Natural killer cell (primary cell): ENCODE results near the gene PLEKHH1. TPM values are rescaled to one million over a fixed set of nuclear protein-coding genes. Genes with fewer than 3 reads are reported as not detected.

ENCODE experiments used
- ATAC-seq, 3 donors: fragments of 150-1000 bp in 2 of 3; fragments of 200-7000 bp in 1 of 3; cut with Tn5 transposase; 1 replicate in 1 of 3; 2 replicates in 2 of 3; pipeline ENCODE4 v1.10.0; 2021; ENCODE audit warnings: mild to moderate bottlenecking in 2 of 3, moderate library complexity in 2 of 3
- DNase-seq, 2 donors: peaks; one replicate each; pipeline versions ENCODE4 v3.0.0 to v3.0.0-alpha.2; 2013 to 2021; ENCODE audit warnings: mixed read lengths in 1 of 2
- H3K27ac ChIP-seq: one replicate; pipeline ENCODE4 v1.5.1; 2013; ENCODE audit warnings: mild to moderate bottlenecking, low read length
- H3K27me3 ChIP-seq: one replicate; pipeline ENCODE4 v1.6.1; 2013; ENCODE audit warnings: low read length; ENCODE audit not compliant: control insufficient read depth, insufficient read depth
- H3K36me3 ChIP-seq: one replicate; pipeline ENCODE4 v1.6.1; 2013; ENCODE audit warnings: low read length; ENCODE audit not compliant: control insufficient read depth, insufficient read depth
- H3K4me1 ChIP-seq: one replicate; pipeline ENCODE4 v1.6.1; 2013; ENCODE audit warnings: low read length; ENCODE audit not compliant: control insufficient read depth, insufficient read depth
- H3K4me3 ChIP-seq: one replicate; pipeline ENCODE4 v1.5.1; 2013; ENCODE audit warnings: low read length
- H3K9me3 ChIP-seq: one replicate; pipeline ENCODE4 v1.6.1; 2013; ENCODE audit warnings: low read length; ENCODE audit not compliant: control insufficient read depth, insufficient read depth
- H3K27ac Mint-ChIP-seq, 2 donors: one replicate each; pipeline ENCODE4 v1.8.0; 2022; ENCODE audit warnings: mild to moderate bottlenecking in 2 of 2, mixed read lengths in 2 of 2, moderate library complexity in 1 of 2
- H3K27me3 Mint-ChIP-seq, 2 donors: one replicate each; pipeline ENCODE4 v1.8.0; 2022; ENCODE audit warnings: low read depth in 2 of 2, mixed read lengths in 2 of 2
- H3K36me3 Mint-ChIP-seq: one replicate; pipeline ENCODE4 v1.8.0; 2022; ENCODE audit warnings: mixed read lengths
- H3K4me1 Mint-ChIP-seq, 2 donors: one replicate each; pipeline ENCODE4 v1.8.0; 2022; ENCODE audit warnings: mixed read lengths in 2 of 2
- H3K4me3 Mint-ChIP-seq: one replicate; pipeline ENCODE4 v1.8.0; 2022; ENCODE audit warnings: mild to moderate bottlenecking, moderate library complexity, mixed read lengths
- H3K9me3 Mint-ChIP-seq, 2 donors: one replicate each; pipeline ENCODE4 v1.8.0; 2022; ENCODE audit warnings: mixed read lengths in 2 of 2
- WGBS: methylation state at CpG from one replicate; pipeline ENCODE4 v1.1.7; 2013; ENCODE audit warnings: missing lambda C conversion rate; ENCODE audit not compliant: insufficient coverage; 5-methylcytosine and 5-hydroxymethylcytosine counted together
- intact Hi-C: fragments of 100-400 bp; cut with micrococcal nuclease; formaldehyde crosslinking; loops from one replicate; pipeline ENCODE4 v1.14.2; 2022
- total RNA-seq, 4 donors: library from RNA; stranded (reverse); fragments of 120-200 nt in 1 of 4; gene quantifications; one replicate each; pipeline versions ENCODE4 v1.2.3 to v1.2.4, GENCODE V29; 2013 to 2022
- TF ChIP-seq, protein P1 (sequence below): fragments of 200-600 bp; IDR thresholded peaks from one replicate; pipeline ENCODE4 v1.8.0; 2022; ENCODE audit warnings: antibody characterized with exemption

PLEKHH1 gene
- total RNA-seq, 3 donors from 2014 or later (not counting 1 experiment from before 2014, with no cell fraction given) = not detected

- Histone ChIP-seq H3K4me1 (no peaks in the 10 kb centered on the region), H3K9me3 (no peaks in the 10 kb centered on the region), H3K27ac (no peak overlapping the region), H3K36me3 (no peaks in the 10 kb centered on the region), H3K27me3 (no peaks in the 10 kb centered on the region), H3K4me3 (no peak overlapping the region)
- ATAC-seq (no peak), DNase-seq (no peak)
- Mint-ChIP-seq H3K4me3 (no peak overlapping the region), H3K4me1 (no peaks in the 10 kb centered on the region), H3K27ac (no peak overlapping the region), H3K27me3 (peaks cover 0 to 9% of the 10 kb centered on the region in 2 donors), H3K9me3 (no peaks in the 10 kb centered on the region), H3K36me3 (no peaks in the 10 kb centered on the region)
- intact Hi-C loops = no loop called here
- TF ChIP-seq, protein P1, sequence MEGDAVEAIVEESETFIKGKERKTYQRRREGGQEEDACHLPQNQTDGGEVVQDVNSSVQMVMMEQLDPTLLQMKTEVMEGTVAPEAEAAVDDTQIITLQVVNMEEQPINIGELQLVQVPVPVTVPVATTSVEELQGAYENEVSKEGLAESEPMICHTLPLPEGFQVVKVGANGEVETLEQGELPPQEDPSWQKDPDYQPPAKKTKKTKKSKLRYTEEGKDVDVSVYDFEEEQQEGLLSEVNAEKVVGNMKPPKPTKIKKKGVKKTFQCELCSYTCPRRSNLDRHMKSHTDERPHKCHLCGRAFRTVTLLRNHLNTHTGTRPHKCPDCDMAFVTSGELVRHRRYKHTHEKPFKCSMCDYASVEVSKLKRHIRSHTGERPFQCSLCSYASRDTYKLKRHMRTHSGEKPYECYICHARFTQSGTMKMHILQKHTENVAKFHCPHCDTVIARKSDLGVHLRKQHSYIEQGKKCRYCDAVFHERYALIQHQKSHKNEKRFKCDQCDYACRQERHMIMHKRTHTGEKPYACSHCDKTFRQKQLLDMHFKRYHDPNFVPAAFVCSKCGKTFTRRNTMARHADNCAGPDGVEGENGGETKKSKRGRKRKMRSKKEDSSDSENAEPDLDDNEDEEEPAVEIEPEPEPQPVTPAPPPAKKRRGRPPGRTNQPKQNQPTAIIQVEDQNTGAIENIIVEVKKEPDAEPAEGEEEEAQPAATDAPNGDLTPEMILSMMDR = no peak
- 82% methylated on average over 4 of the region's 5 CpGs for WGBS
Observed at GRCh38 chr14:67630938-67631337, 97.8 kb downstream of the PLEKHH1 start.

GRCh38 chr14:67633451-67634147 lies 100.5 kb downstream of the PLEKHH1 start:
- no peak overlapping the region for H3K27ac Mint-ChIP-seq
- intact Hi-C loops = no loop called here
- H3K4me1 Mint-ChIP-seq = no peaks in the 10 kb centered on the region
- peaks cover 0 to 9% of the 10 kb centered on the region in 2 donors for H3K27me3 Mint-ChIP-seq
- Histone ChIP-seq H3K4me3 (no peak overlapping the region), H3K27me3 (no peaks in the 10 kb centered on the region), H3K9me3 (no peaks in the 10 kb centered on the region), H3K36me3 (no peaks in the 10 kb centered on the region), H3K4me1 (no peaks in the 10 kb centered on the region), H3K27ac (no peak overlapping the region)
- H3K4me3 Mint-ChIP-seq = no peak overlapping the region
- no peaks in the 10 kb centered on the region for H3K9me3 Mint-ChIP-seq
- TF ChIP-seq, protein P1 = no peak
- DNase-seq (no peak), ATAC-seq (no peak)
- 97% methylated on average over 5 of the region's 5 CpGs for WGBS
- H3K36me3 Mint-ChIP-seq = no peaks in the 10 kb centered on the region

DNA sequence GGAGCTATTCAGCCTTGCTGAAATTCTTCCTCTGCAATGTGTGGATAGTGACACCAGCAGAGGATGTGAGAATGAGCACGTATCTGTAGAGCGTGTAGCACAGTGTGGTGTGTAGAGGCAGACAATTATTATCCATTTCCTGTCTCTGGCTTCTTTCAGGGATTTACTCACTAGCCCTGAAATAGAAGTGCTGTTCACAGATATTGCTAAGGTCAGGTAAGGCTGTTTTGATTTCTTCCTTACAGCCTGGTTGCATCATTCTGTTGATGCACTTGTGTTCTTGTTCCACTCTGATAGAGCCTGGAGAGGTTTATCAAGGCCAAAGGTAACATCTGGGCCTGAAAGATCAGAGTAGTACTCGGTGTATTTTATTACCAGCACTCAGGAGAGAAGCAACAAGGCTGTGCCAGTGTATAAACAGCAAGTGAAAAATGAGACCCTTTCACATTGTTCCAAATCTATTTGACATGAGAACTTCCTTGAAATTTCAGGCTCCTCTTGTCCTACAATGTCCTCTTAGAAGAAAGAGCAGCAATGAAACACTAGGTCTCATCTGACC lies 103.3 kb downstream of the PLEKHH1 start:
- H3K4me1 Mint-ChIP-seq = no peaks in the 10 kb centered on the region
- intact Hi-C loops = no loop called here
- 75% methylated on average over 3 of the region's 3 CpGs for WGBS

More for the DNA sequence above, 103.3 kb downstream of the PLEKHH1 start:
- no peak for DNase-seq
- no peaks in the 10 kb centered on the region for H3K36me3 Mint-ChIP-seq
- ATAC-seq = no peak
- peaks cover 0 to 6% of the 10 kb centered on the region in 2 donors for H3K27me3 Mint-ChIP-seq
- no peaks in the 10 kb centered on the region for H3K9me3 Mint-ChIP-seq
- H3K27ac ChIP-seq = no peak overlapping the region
- no peaks in the 10 kb centered on the region for H3K9me3 ChIP-seq
- TF ChIP-seq, protein P1 = no peak
- H3K27ac Mint-ChIP-seq = no peak overlapping the region
- H3K27me3 ChIP-seq = no peaks in the 10 kb centered on the region
- no peaks in the 10 kb centered on the region for H3K4me1 ChIP-seq
- no peaks in the 10 kb centered on the region for H3K36me3 ChIP-seq
- H3K4me3 ChIP-seq = no peak overlapping the region
- H3K4me3 Mint-ChIP-seq = no peak overlapping the region
